GM19324 (cell line): Measurements from ENCODE around the gene TAGAP.

Source experiments
- ATAC-seq: cut with Tn5 transposase; IDR thresholded peaks from one replicate; pipeline ENCODE4 v1.9.1; 2021; ENCODE audit warnings: mild to moderate bottlenecking, moderate library complexity; ENCODE audit not compliant: unreplicated experiment, low FRiP score

Gene TAGAP

GRCh38 chr6:159074120-159074684 is 29.4 kb upstream of the TAGAP start:
- no peak for ATAC-seq

- ATAC-seq: no peak
These were observed 27.3 kb upstream of the TAGAP start for GRCh38 chr6:159071843-159072769.

- no peak for ATAC-seq
These were observed 24.2 kb upstream of the TAGAP start for GRCh38 chr6:159068904-159069578.

DNA sequence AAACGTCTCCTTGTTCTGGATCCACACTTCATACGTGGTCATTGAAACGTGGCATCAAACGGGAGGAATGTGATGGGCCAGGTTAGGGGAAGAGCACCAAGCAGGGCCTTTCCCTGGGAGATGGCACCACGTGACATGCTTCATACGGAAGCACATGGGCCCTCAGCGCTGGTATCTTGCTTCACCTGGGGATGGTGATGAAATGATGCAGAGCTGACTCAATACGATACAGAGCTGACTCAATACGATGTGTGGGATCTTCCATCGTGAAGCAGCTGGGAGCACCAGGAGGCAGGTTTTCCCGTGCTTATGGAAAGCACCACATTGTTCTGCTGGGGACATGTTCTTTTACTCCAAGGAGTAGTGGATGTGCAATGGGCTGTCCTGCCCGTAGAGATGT is 22.5 kb upstream of the TAGAP start:
- ATAC-seq: no peak

DNA sequence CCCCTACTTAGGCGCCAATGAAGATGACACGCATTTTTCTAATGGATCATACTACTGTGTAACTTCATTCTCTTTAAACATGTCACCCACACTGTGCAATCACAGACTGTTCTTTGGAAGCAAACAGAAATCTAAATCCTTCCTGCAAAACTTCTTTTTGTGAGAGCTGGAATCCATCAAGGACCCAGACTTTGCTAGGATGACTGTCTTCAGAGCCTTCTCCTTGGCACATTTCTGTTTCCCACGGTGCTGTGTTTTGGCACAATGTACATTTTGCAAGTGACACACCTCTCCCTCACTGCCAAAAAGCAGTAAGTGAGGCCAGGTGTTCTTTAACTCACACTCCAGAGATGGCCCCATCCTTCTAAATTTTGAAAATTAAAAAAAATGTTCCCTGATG is 21.7 kb upstream of the TAGAP start:
- no peak for ATAC-seq

- ATAC-seq: no peak
These were observed 21.1 kb upstream of the TAGAP start for GRCh38 chr6:159065759-159066329.

DNA sequence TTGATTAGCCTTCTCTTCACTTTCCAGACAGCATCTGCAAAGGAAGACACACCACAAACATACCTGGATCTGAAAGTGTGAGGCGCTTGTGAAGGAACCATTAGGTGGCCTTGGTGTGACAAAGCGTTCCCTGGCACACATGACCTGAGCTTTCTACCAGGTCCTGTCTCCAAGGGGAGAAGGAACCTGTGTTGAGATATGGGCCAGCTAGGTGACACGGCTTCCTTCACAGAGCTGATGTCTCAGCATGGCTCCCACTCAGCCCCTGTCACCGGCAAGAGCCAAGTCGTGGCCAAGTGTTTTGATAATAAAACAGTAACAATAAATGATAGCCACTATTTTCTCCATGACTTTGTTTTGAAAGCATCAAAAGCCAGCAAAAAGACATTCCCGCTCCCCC is 20.3 kb upstream of the TAGAP start:
- no peak for ATAC-seq

GRCh38 chr6:159064477-159064876 is 19.7 kb upstream of the TAGAP start:
- no peak for ATAC-seq

DNA sequence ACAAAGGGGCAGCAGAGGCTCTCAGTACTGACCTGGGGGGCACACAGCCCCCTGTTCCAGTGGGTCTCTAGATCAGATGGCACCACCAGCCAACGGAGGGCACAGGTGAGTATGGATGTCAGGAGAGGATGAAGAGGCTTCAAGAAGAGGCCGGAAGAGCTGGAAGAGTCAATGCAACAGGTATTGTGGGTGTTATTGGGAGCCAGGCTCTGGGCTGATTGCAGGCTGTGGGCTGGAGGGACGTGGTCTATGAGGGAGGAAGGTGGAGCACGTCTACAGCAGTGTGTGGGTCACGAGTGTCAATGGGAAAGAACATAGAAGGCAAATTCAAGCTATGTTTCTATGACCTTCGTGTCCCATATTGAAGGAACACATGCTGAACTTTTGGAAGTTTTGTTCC is 18.8 kb upstream of the TAGAP start:
- ATAC-seq: no peak

DNA sequence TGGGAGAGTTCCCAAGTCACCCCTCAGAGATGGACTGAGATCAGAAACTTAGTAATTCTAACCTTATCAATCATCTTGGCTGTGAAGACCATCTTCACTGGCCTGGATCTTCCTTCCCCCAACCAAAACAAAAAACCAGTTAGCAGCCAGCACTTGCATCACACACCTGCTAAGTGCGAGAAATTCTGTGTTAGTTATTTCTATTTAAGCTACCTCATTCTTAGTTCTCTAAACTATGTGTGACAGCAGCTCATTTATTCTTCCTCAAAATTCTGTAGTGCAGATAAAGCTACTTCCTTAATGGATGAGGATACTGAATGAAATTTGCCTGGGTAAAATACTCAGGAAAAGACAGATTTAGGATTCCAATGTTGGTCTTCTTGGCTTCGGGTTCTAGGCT is 18.2 kb upstream of the TAGAP start:
- ATAC-seq: no peak

DNA sequence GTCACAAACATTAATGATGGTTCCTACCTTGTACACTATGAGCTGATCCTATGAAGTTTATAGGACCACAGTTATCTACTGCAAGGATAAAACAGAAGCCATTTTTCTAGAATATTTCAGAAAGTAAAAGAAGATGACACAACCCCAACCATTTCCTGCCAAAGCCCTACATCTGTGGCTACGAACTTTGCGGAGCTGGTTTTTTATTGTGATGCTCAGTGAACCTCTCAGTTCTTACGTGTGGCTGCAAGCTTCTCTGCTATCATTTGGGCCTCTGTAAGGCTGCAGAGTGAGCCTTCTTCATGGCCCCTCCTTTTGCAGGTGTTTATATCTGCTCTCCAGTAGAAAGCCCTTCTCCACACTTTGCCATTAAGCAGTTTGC is 17.8 kb upstream of the TAGAP start:
- ATAC-seq: no peak

GRCh38 chr6:159061805-159062563 is 17.2 kb upstream of the TAGAP start:
- ATAC-seq: no peak

GRCh38 chr6:159061146-159061545 is 16.4 kb upstream of the TAGAP start:
- no peak for ATAC-seq

DNA sequence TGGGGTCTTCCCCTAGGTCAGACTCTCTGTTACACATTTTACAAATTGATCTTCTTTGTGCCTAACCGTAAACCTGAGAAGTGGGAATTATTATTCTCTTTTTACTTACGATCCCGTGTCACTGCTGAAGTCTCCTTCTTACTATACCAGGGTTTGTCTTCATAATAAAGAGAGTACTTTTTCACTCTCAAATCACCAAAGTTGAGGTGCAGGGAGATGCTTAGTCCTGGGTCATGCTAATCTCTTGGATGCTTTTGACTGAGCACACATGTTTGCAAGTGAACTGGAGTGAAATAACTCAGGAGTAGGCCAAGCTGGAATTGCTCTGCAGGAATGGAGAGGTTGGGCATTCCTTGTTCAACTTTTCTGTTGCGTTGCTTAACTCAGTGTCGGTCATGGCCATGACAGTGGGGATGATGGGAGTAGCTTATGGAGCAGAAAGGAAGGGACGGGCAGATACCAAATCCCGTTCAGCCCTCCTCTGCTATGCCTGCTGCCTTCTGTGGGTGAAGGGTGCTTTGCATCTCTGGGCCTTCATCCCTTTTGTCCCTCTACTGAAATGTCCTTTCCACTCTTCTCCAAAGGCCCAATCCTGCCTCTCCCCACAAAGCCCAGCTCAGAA is 15.2 kb upstream of the TAGAP start:
- ATAC-seq: no peak

DNA sequence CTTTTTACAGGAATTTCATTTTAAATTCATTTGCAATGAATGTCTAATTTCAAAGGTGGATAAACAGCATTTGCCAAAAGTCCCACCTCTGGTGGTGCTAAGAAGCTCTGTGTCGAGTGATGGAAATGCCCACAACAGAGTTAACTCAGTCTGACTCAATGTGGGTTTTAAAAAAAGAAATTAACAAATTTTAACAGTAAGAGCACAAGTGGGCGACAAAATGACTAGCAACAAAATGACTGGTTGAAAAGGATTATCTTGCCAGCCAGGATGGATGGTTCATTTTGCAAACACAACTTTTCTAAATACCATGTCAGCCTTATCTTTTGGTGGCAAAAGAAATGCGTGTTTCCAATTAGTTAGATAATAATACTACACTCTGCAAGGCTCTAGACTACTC is 14.3 kb upstream of the TAGAP start:
- ATAC-seq: no peak

GRCh38 chr6:159056899-159057298 is 12.1 kb upstream of the TAGAP start:
- no peak for ATAC-seq

DNA sequence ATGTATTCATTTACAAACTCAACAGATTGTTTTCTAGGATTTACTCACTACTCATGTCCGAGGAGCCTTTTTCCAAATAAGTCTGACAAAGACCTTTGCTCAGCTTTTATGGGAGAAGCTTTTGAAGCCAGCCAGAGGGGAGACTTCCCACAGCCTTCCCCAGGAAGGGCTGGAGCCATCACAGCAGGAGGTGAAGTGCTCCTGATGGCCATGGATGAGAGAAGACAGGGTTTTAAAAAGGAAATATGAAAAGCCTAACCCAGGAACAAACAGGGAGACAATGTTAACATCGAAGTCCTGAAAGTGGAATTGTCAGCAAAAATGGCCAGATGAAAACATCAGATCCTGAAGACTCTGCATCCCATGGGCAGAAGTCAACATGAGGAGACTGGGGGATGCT is 11.6 kb upstream of the TAGAP start:
- no peak for ATAC-seq

DNA sequence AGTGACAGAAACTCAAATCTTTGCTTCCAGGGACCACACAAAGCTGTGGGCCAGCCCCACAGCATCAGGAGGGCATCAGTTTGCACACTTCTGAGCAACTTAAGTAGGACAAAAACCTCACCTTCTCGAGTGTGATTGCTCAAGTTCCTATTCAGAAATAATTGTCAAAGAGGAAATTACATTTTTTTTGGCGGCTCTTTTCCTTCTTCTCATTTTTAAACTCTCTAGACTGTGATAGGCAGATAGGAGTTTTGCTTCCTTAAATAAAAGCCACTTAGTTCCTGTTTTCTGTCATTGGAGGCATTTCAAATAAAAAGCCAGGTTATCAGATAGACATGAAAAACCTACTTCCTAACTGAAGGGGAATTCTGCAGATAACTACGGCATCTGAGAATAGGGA is 11.2 kb upstream of the TAGAP start:
- ATAC-seq: no peak

DNA sequence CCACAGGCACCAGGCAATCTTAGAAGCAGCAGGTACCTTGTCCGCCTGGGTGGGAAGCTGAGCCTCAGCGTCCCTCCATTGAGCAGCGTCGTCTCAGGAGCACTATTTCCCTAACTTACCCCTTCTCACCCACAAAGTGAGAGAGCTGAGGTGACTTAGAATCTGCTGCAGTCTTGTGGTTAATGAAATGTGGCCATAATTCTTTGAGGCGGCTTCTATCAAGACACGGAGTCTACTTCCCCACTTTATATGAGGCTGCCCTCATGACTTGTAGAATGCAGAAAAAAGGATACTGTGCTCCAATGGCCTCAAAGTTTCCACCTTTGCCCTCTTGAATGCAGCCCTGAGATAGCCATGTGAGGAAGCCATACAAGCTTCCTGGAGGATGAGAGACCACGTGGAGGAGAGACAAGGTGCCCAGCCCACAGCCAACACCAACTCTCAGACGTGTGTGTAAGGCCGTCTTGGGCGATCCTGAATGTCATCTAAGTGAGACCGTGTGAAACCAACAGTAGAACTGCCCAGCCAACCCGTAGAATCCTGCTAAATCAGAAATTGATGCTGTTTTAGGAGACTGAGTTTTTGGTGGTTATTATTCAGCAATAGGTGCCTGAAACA is 9.1 kb upstream of the TAGAP start:
- no peak for ATAC-seq

DNA sequence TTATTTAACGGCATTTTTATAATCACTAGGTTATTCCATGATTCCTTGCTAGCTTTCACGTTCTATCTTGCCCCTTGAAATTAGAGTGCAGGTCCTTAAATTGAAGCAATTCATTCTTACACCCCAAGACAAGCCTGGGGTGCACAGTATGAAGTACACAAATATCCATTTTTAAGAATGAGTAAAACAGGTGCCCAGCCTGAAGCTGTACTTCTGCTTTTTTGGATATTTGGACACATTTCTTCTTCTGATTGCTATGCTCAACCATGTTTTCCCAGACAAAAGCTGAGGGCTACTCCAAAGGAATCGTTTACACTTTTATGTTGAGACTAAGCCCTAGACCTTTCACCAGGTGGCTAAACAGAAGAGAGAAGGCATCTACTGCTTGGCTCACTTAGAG is 7.9 kb upstream of the TAGAP start:
- no peak for ATAC-seq
